Spinal cord (tissue), 10 donors: ENCODE results near the gene ROR1. TPM values are rescaled to one million over a fixed set of nuclear protein-coding genes. Genes with fewer than 3 reads are reported as not detected.

ENCODE experiments used
- DNase-seq, 6 donors: peaks; one replicate each; pipeline versions ENCODE4 v3.0.0 to v3.0.0-alpha.2; 2013 to 2015; ENCODE audit warnings: low spot score in 6 of 6, low read depth in 4 of 6
- H3K27ac ChIP-seq: one replicate; pipeline ENCODE4 v1.5.1; 2013; ENCODE audit warnings: low read depth, low read length, control low read depth
- H3K27me3 ChIP-seq: one replicate; pipeline ENCODE4 v1.6.1; 2013; ENCODE audit warnings: low read length; ENCODE audit not compliant: control insufficient read depth, insufficient read depth
- H3K36me3 ChIP-seq: one replicate; pipeline ENCODE4 v1.6.1; 2013; ENCODE audit warnings: low read length; ENCODE audit not compliant: control insufficient read depth, insufficient read depth
- H3K4me1 ChIP-seq: one replicate; pipeline ENCODE4 v1.6.1; 2013; ENCODE audit warnings: low read length; ENCODE audit not compliant: control insufficient read depth, insufficient read depth
- H3K4me3 ChIP-seq: one replicate; pipeline ENCODE4 v1.5.1; 2013; ENCODE audit warnings: low read depth, low read length, control low read depth
- H3K9me3 ChIP-seq: one replicate; pipeline ENCODE4 v1.6.1; 2013; ENCODE audit warnings: low read length; ENCODE audit not compliant: control insufficient read depth, insufficient read depth
- WGBS: methylation state at CpG from one replicate; pipeline ENCODE4 v1.1.5; 2013; ENCODE audit warnings: missing lambda C conversion rate; ENCODE audit not compliant: insufficient coverage; 5-methylcytosine and 5-hydroxymethylcytosine counted together
- polyA plus RNA-seq, 2 donors: library from polyadenylated mRNA; unstranded; fragments of 120-200 nt; gene quantifications; one replicate each; pipeline ENCODE4 v1.2.1, GENCODE V29; 2013; ENCODE audit not compliant: insufficient read length in 2 of 2
- total RNA-seq, 2 donors: library from RNA; depleted of rRNA in 1 of 2; stranded (reverse); fragments of 120-200 nt in 1 of 2; fragments of >200 nt in 1 of 2; gene quantifications; one replicate each; pipeline versions ENCODE4 v1.2.3 to v1.2.4, GENCODE V29; 2013 to 2014
- donor health status: healthy.

ROR1 gene
- total and polyA plus RNA-seq, 4 donors = 4.0 to 16.5 (median 7.9) TPM

- H3K4me1 ChIP-seq = no peaks in the 10 kb centered on the region
- no peaks in the 10 kb centered on the region for H3K27me3 ChIP-seq
- no peak overlapping the region for H3K27ac ChIP-seq
- H3K36me3 ChIP-seq = no peaks in the 10 kb centered on the region
- 79% methylated on average over 2 of the region's 3 CpGs for WGBS
- no peak overlapping the region for H3K4me3 ChIP-seq
- DNase-seq = no peak
- peaks cover 1% of the 10 kb centered on the region for H3K9me3 ChIP-seq
These were observed 85.9 kb downstream of the ROR1 start for GRCh38 chr1:63859480-63860275.

- no peak overlapping the region for H3K27ac ChIP-seq
- no peak for DNase-seq
These were observed 87.4 kb downstream of the ROR1 start for GRCh38 chr1:63861052-63861691.

DNA sequence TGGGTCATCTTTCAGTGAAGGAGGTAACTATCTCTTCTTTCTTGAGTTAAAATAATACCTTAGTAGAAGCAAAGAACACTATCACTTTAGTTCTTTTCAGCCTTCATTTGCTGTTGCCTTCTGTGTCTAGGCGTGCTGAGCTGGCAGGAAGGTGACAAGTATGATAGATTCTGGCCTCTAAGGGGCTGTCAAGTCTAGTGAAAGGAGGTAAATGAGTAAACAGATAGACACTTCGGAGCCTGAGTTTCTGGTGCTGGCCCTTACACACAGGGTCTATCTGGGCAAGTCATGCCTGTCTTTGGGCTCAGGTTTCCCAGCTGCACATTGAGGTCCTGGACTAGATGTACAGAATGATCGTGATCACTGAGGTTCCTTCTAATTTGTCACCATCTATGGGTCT lies 89.3 kb downstream of the ROR1 start:
- H3K4me1 ChIP-seq = peaks cover 3% of the 10 kb centered on the region
- H3K4me3 ChIP-seq = no peak overlapping the region
- DNase-seq = no peak
- H3K36me3 ChIP-seq = no peaks in the 10 kb centered on the region
- H3K9me3 ChIP-seq = no peaks in the 10 kb centered on the region
- WGBS = 60% methylated on average over 3 of the region's 3 CpGs
- no peak overlapping the region for H3K27ac ChIP-seq
- no peaks in the 10 kb centered on the region for H3K27me3 ChIP-seq

More at GRCh38 chr1:63861052-63861691, 87.4 kb downstream of the ROR1 start:
- Histone ChIP-seq H3K9me3 (no peaks in the 10 kb centered on the region), H3K27me3 (no peaks in the 10 kb centered on the region), H3K36me3 (no peaks in the 10 kb centered on the region), H3K4me3 (no peak overlapping the region), H3K4me1 (peaks cover 3% of the 10 kb centered on the region)
- WGBS = 87% methylated on average over 2 of the region's 6 CpGs

DNA sequence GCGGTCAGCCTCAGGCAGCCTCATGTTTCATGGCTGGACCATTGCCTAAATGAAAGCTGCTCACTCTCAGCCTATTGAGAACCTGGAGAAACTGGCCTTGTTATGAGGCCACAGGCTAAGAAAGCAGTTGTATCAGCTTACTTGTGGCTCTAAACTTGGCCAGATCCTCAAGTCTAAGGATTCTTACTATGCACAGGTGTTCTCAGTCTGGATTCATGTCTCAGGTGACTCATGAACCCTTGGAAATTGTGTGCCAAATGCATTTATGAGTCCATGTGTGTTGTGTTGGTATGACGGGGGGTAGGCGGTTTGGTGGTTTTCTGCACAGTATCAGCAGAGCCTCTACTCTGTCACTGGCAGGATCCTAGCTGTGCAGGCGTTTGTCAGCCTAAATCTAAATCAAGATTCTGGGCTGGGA lies 90.4 kb downstream of the ROR1 start:
- no peak overlapping the region for H3K27ac ChIP-seq
- 88% methylated on average over 1 of the region's 4 CpGs for WGBS
- no peak for DNase-seq

DNA sequence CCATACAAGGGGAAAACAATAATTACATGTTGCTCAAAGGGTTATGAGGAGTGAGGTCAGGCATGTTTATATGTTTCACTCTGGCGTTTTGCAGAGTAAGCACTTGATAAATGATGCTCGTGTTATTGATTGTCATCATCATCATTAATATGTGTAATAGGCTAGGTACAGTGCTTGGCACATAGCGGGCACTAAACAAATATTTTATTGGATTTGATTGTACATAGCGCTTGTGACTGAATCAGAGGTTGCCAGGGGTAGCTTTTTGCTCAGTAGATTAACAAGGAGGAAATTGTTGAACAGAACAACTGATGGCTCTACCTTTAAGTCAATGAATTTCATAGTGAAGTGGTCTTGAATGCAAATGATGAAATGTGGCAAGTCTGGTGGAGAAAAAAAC lies 91.7 kb downstream of the ROR1 start:
- DNase-seq = no peak
- Histone ChIP-seq H3K9me3 (no peaks in the 10 kb centered on the region), H3K4me3 (no peak overlapping the region), H3K4me1 (peaks cover 3% of the 10 kb centered on the region), H3K27ac (no peak overlapping the region), H3K36me3 (no peaks in the 10 kb centered on the region), H3K27me3 (no peaks in the 10 kb centered on the region)
- WGBS = 64% methylated on average over 1 of the region's 4 CpGs

More for the DNA sequence above, 90.4 kb downstream of the ROR1 start:
- Histone ChIP-seq H3K9me3 (no peaks in the 10 kb centered on the region), H3K4me3 (no peak overlapping the region), H3K27me3 (no peaks in the 10 kb centered on the region), H3K36me3 (no peaks in the 10 kb centered on the region), H3K4me1 (peaks cover 3% of the 10 kb centered on the region)

GRCh38 chr1:63866084-63866483 lies 92.3 kb downstream of the ROR1 start:
- H3K4me1 ChIP-seq = peaks cover 3% of the 10 kb centered on the region
- no peaks in the 10 kb centered on the region for H3K36me3 ChIP-seq
- no peak overlapping the region for H3K27ac ChIP-seq
- H3K9me3 ChIP-seq = no peaks in the 10 kb centered on the region
- no peaks in the 10 kb centered on the region for H3K27me3 ChIP-seq
- WGBS = no CpG with 5 or more reads among the region's 3 CpGs
- peak in 1 of 6 donors; percentile 64 for DNase-seq
- H3K4me3 ChIP-seq = no peak overlapping the region

DNA sequence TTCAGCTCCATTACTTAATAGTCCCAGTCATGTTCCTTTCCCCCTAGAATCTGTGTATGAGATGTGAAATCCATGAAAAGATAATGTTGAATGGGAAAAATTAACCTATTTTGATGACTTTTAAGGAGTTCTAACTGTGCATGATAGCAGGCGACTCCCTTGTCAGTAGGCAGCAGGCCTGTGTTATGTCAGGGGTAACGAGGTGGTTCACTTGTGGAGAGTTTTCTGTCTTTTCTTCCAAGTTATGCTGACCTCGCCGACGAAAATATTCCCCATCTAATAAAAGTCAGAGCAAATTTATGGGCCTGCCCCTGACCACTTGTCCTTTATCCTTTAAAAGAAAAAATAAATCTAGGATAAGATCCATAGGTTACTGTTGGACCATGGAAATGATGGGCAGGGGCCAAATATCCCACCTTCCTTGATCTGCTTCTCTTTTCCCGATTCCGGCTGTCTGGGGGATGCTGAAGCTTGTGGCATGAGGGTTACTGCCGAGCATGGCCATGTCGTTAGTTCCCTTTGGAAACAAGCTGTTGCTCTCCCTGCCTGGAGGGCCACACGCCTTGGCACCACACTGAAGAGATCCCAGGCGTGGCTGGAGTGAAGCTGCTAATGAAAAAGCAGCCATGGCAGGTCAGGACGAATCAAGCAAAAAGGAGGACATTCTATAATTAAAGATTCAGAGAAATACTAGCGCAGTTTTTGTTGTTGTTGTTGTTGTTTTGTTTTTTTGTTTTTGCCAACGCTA lies 93.8 kb downstream of the ROR1 start:
- no peak overlapping the region for H3K4me3 ChIP-seq
- H3K27me3 ChIP-seq = no peaks in the 10 kb centered on the region
- no peak overlapping the region for H3K27ac ChIP-seq
- no peaks in the 10 kb centered on the region for H3K36me3 ChIP-seq
- DNase-seq = no peak
- peaks cover 3% of the 10 kb centered on the region for H3K4me1 ChIP-seq
- WGBS = 92% methylated on average over 9 of the region's 14 CpGs
- no peaks in the 10 kb centered on the region for H3K9me3 ChIP-seq

- no peak for DNase-seq
- peaks cover 3% of the 10 kb centered on the region for H3K4me1 ChIP-seq
- H3K27ac ChIP-seq = no peak overlapping the region
- no peaks in the 10 kb centered on the region for H3K9me3 ChIP-seq
- H3K4me3 ChIP-seq = no peak overlapping the region
- H3K27me3 ChIP-seq = no peaks in the 10 kb centered on the region
- H3K36me3 ChIP-seq = no peaks in the 10 kb centered on the region
- 94% methylated on average over 2 of the region's 5 CpGs for WGBS
These were observed 94.5 kb downstream of the ROR1 start for GRCh38 chr1:63868268-63868781.

GRCh38 chr1:63870152-63870551 lies 96.3 kb downstream of the ROR1 start:
- H3K4me3 ChIP-seq = no peak overlapping the region
- H3K4me1 ChIP-seq = peaks cover 3% of the 10 kb centered on the region
- no peak for DNase-seq
- no peaks in the 10 kb centered on the region for H3K27me3 ChIP-seq
- H3K27ac ChIP-seq = no peak overlapping the region
- H3K9me3 ChIP-seq = no peaks in the 10 kb centered on the region
- no peaks in the 10 kb centered on the region for H3K36me3 ChIP-seq
- no CpG with 5 or more reads among the region's 2 CpGs for WGBS
